Esophagus squamous epithelium (tissue), 4 donors: Measurements from ENCODE around the gene HSD17B12.

ENCODE experiments used
- POLR2A ChIP-seq, 4 donors: fragments of 450-650 bp; IDR thresholded peaks; one replicate each; pipeline ENCODE4 v1.6.1; 2017; ENCODE audit warnings: antibody characterized with exemption in 4 of 4, mild to moderate bottlenecking in 4 of 4, moderate library complexity in 3 of 4
- TF ChIP-seq, protein P1 (sequence below), 6 experiments: fragments of 450-650 bp in 4 of 6; fragments of 200-600 bp in 2 of 6; sonication (generic) in 2 of 6; IDR thresholded peaks; one replicate each; pipeline ENCODE4 v1.5.1; 2016 to 2019; ENCODE audit warnings: antibody characterized with exemption in 6 of 6, mild to moderate bottlenecking in 4 of 6, moderate library complexity in 4 of 6

DNA sequence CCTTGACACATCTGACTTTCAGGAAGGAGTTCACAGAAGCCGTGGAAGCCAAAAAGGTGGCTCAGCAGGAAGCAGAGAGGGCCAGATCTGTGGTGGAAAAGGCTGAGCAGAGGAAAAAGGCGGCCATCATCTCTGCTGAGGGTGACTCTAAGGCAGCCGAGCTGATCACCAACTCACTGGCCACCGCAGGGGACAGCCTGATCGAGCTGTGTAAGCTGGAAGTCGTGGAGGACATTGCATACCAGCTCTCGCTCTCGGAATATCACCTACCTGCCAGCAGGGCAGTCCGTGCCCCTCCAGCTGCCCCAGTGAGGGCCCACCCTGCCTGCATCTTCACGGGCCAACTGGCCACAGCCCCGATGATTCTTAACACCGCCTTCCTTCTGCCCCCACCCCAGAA, 53.7 kb downstream of the HSD17B12 start:
- TF ChIP-seq, protein P1, sequence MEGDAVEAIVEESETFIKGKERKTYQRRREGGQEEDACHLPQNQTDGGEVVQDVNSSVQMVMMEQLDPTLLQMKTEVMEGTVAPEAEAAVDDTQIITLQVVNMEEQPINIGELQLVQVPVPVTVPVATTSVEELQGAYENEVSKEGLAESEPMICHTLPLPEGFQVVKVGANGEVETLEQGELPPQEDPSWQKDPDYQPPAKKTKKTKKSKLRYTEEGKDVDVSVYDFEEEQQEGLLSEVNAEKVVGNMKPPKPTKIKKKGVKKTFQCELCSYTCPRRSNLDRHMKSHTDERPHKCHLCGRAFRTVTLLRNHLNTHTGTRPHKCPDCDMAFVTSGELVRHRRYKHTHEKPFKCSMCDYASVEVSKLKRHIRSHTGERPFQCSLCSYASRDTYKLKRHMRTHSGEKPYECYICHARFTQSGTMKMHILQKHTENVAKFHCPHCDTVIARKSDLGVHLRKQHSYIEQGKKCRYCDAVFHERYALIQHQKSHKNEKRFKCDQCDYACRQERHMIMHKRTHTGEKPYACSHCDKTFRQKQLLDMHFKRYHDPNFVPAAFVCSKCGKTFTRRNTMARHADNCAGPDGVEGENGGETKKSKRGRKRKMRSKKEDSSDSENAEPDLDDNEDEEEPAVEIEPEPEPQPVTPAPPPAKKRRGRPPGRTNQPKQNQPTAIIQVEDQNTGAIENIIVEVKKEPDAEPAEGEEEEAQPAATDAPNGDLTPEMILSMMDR (IDR thresholded peaks at IDR 0.05) = no peak
- TF ChIP-seq POLR2A (IDR thresholded peaks at IDR 0.05) = no peak
